ENCODE measurements around the gene SDK1. TPM values are rescaled to one million over a fixed set of nuclear protein-coding genes. Genes with fewer than 3 reads are reported as not detected.

SDK1 gene
- total and polyA plus RNA-seq, 10 of the 15 experiments (the other 5 are each of a cell fraction or from before 2014, with no cell fraction given): 0.14 to 0.33 TPM; not detected in 8

- SMC1A ChIA-PET (ENCODE audit: uncharacterized antibody, unreplicated experiment): no interaction called here
- Histone ChIP-seq H4K20me1 (ENCODE audit: control insufficient read depth, insufficient read depth) (no peaks in the 10 kb centered on the region), H3K27ac (ENCODE audit: control insufficient read depth, insufficient read depth) (no peak overlapping the region), H3K4me2 (ENCODE audit: control insufficient read depth, insufficient read depth) (no peak overlapping the region), H3K4me3 (no peak overlapping the region), H3K9ac (ENCODE audit: control insufficient read depth, insufficient read depth, low read length) (no peak overlapping the region), H3K9me3 (replicated peaks; ENCODE audit: control insufficient read depth, insufficient read depth, low read length) (no peaks in the 10 kb centered on the region; the same call in 2 of the 3 replicates), H3K4me1 (ENCODE audit: control insufficient read depth, insufficient read depth, low read length) (no peaks in the 10 kb centered on the region), H3K27me3 (replicated peaks in 1 of 2; ENCODE audit: control insufficient read depth in 2 of 2, insufficient read depth in 2 of 2, low read length in 1 of 2) (no peaks in the 10 kb centered on the region), H3K36me3 (ENCODE audit: control insufficient read depth in 2 of 2, insufficient read depth in 2 of 2, low read length in 1 of 2) (no peaks in the 10 kb centered on the region), H3K79me2 (ENCODE audit: control insufficient read depth, insufficient read depth, low read length) (no peaks in the 10 kb centered on the region), H2AFZ (ENCODE audit: control insufficient read depth, low read depth, low read length) (no peak overlapping the region)
- FAIRE-seq (no peak), DNase-seq (ENCODE audit: low read depth, low spot score) (no peak), ATAC-seq (no peak)
- CTCF ChIA-PET: no interaction called here
- 74% methylated on average over 25 of the region's 25 CpGs for WGBS (ENCODE audit: insufficient coverage, insufficient replicate concordance, low lambda C conversion rate, missing lambda C conversion rate)
- BruUV-seq (replicated peaks): no TSS peak
- intact Hi-C loops (cut with micrococcal nuclease; ENCODE audit: unreplicated experiment): no loop called here
- in situ Hi-C loops (cut with MboI): loop anchor here (10.0 kb wide), 1 partner anchor 59 kb away; no protein-coding TSS in a partner anchor
- POLR2A ChIA-PET: no interaction called here
- RAD21 ChIA-PET (ENCODE audit: unreplicated experiment): no interaction called here
- TF ChIP-seq MYC (IDR thresholded peaks at IDR 0.05; ENCODE audit: insufficient read depth, insufficient read length, insufficient replicate concordance, low read length, severe bottlenecking) (no peak), EED (IDR thresholded peaks at IDR 0.05; ENCODE audit: low read depth) (no peak), NFYB (IDR thresholded peaks at IDR 0.05; ENCODE audit: insufficient read depth, low read depth, low read length) (no peak), IRF5 (IDR thresholded peaks at IDR 0.05; ENCODE audit: borderline replicate concordance) (no peak), GABPA (IDR thresholded peaks at IDR 0.05; ENCODE audit: low read depth) (no peak), MTA3 (IDR thresholded peaks at IDR 0.05; ENCODE audit: borderline replicate concordance, low read length) (no peak), TCF7 (IDR thresholded peaks at IDR 0.05; ENCODE audit: borderline replicate concordance) (no peak), SREBF1 (IDR thresholded peaks at IDR 0.05; ENCODE audit: low read length) (no peak), RELB (IDR thresholded peaks at IDR 0.05; ENCODE audit: low read depth) (no peak), PRDM15 (CRISPR knock-in tag; IDR thresholded peaks at IDR 0.05) (no peak), PAX5 (IDR thresholded peaks at IDR 0.05; ENCODE audit: borderline replicate concordance, low read depth, low read length) (no peak), ZSCAN29 (IDR thresholded peaks at IDR 0.05) (no peak), ZBTB4 (CRISPR knock-in tag; IDR thresholded peaks at IDR 0.05) (no peak), EGR1 (IDR thresholded peaks at IDR 0.05; ENCODE audit: borderline replicate concordance in 1 of 2, low read depth in 2 of 2, low read length in 2 of 2) (no peak), ZNF384 (IDR thresholded peaks at IDR 0.05; ENCODE audit: borderline replicate concordance, low read depth, low read length) (no peak)
Observed at GRCh38 chr7:4113976-4114375, 812.9 kb downstream of the SDK1 start.

Data from GM12878 (cell line).